ENCODE results near the gene NAA25.
"Not testable (repeated sequence)": the region's sequence is repeated elsewhere in the genome, so short reads cannot be mapped to it uniquely, and the experiment has no call there.

NAA25 gene

DNA sequence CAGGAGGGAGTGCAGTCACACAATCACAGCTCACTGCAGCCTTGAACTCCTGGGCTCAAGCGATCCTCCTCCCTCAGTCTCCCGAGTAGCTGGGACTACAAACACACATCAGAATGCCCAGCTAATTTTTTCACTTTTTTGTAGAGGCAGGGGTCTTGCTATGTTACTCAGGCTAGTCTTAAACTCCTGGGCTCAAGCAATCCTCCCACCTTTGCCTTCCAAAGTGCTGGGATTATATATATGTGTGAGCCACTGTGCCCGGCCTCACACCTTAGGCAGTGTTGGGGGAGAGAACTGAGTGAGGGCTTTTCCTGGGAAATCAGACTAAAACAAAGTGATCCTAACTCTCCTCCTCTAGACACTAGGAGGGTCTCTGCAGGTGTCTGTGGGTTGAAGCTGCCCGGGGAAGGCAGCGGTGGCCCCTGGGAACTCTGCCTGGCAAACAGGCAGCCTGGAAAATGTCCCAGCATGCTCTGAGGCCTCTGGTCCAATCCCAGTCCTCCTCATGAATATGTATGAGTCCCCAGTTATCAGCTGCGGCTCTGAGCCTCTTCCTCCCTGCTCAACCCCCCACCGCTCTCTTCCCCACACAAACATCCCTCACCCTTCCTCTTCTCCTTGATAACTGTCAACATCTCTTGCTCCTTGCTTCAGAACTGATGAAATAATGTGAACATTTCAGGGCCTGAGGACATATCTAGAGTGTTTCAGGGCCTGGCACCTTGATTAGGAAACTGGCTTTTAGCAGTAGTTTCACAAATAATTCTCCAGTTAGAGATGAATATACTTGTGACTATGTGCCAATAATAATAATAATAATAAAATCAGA is 7.9 kb upstream of the NAA25 start:
- peak; percentile 53 for DNase-seq

DNA sequence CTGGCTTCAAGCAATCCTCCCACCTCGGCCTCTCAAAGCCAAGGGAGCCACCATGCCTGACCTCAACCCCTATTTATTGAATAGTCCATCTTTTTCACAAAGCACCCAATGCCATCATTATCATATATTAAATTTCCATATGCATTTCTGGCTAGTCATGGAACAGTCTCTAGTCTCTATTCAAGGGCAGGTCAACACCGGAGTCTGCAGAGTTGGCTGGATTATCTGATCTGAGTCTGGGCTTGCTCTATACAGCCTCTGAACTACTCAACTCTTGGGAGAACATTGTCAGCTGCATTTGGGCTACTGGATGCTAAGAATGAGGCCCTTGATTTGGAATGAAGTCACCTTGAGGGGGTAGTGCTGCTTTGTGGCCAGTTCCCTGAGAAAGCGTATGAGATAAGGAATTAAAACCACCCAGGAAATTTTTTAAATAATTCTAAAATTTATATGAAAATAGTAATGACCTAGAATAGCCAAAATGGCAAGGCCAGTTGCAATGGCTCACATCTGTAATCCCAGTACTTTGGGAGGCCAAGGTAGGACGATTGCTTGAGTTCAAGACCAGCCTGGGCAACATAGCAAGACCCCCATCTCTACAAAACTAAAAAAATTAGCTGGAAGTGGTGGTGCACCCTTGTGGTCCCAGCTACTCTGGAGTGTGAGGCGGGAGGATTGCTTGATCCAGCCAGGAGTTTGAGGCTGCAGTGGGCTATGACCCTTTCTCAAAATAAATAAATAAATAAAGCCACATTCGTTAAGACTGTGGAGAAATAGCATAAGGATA is 6.9 kb upstream of the NAA25 start:
- no peak for DNase-seq

DNA sequence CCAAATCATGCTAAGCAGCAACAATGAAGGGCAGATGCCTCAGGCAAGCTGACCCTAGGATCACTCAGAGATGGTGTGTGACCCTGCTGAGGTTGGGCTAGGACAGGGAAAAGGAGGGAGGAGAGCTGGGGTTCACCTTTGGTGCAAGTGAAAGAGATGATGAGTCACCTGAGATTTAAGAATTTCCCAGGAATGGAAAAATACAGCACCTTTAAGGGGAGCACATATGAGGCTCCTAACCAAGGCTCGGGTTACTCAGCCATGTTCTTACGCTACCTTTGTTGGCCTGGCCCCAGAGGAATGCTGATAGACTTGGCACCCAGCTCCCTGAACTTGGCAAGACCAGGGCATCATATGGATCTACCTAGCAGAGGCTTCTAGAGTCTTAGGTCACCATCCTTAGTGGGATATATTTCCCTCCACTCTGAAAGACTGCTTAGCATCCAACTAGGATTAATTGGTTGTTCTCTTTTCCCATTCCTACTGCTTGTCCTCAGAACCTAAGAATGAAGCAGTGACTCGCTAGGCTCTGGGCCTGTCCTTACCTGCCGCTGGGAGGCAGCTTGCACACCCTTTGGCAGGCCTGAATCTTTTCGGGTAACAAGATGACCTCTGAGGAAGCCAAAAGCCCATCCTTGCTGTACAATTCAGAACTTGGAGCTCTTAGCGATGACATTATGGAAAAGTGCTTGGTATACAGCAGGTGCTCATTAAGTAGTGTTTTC is 4.0 kb upstream of the NAA25 start:
- DNase-seq, result no peak

DNA sequence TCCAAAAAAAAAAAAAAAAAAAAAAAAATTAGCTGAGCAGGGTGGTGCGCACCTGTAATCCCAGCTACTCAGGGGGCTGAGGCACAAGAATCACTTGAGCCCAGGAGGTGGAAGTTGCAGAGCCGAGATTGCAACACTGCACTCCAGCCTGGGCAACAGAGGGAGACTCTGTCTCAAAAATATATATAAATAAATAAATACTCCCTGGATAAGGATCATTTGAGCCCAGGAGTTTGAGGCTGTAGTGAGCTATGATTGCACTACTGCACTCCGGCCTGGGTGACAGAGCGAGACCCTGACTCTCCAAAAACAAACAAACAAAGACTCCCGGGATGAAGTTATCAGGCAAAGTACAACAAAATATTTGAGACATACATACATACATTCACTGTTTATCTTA is 3.3 kb upstream of the NAA25 start:
- DNase-seq, result no peak

DNA sequence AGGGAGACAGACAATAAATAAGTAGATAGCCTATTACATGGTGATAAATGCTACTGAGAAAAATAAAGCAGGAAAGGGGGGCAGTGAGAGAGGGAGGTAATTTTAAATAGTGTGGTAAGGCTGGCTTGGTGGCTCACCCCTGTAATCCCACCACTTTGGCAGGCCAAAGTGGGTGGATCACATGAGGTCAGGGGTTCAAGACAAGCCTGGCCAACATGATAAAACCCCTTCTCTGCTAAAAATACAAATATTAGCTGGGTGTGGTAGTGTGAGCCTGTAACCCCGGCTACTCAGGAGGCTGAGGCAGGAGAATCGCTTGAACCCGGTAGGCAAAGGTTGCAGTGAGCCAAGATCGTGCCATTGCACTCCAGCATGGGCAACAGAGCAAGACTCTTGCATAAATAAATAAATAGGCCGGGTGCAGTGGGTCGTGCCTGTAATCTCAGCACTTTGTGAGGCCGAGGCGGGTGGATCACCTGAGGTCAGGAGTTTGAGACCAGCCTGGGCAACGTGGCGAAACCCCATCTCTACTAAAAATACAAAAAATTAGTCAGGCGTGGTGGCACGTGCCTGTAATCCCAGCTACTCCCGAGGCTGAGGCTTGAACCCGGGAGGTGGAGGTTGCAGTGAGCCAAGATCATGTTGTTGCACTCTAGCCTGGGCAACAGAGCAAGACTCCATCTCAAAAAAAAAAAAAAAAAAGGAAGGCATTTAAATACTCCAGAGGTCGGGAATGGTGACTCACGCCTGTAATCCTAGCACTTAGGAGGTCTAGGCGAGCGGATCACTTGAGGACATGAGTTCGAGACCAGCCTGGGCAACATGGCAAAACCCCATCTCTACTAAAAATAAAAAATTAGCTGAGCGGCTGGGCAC is 2.4 kb upstream of the NAA25 start:
- not testable (repeated sequence) for DNase-seq

DNA sequence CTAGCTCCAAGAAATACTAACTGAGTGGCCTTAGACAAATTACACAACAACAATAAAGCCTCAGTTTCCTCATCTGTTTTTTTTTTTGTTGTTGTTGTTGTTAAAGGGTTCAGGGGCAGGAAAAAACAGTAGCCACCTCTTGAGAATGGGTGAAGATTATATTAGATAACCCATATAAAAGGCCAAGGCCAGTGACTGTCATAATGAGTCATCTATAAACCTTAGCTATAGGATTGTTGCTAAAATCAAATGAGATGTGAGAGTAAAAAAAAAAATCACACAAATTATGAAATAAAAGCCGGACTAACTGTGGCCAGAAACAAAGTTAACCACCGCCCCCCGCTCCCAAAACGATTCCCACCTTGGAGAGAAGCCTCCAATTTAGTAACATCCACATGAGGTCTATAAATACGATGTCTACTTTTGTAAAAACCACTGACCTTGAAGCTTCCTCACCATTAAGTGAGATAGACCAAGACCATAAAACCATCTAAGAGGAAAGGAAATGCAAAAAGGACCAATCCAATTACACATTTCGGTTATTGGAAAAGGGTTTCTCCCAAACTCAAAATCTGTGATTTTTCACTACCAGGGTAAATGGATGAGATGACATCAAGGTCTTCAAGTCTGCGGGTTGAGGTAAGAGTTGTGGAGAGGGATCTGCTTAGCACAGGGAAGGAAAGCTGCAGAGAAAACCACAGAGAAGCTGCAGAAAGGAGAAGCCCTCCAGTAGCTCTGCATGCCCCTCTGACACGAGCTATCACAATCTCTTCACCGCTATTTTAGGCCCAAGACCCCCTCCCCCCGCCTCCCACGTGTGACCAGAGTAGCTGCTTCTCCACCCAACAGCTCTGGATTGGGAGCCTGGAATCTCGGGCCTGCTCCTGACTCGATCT is 1.0 kb downstream of the NAA25 start:
- DNase-seq, result peak; percentile 28

DNA sequence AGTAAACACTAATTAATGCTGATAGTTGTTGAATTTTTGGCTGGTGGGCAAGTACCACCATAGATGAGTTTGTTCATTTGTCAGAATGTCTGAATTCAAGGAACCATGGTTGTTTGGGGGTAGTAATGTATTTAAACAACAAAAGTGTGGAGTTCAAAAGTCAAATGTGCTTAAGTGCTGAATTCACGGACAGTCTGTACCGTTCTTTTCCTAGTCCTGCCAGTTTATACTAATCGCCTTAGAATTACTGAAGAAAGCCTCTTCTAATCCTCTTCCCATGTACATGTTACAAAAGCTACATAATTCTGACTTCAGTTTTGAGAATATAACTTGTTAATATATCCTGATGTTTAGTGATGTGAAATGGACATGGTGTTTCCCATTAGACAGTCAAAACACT is 2.7 kb downstream of the NAA25 start:
- DNase-seq, result no peak

DNA sequence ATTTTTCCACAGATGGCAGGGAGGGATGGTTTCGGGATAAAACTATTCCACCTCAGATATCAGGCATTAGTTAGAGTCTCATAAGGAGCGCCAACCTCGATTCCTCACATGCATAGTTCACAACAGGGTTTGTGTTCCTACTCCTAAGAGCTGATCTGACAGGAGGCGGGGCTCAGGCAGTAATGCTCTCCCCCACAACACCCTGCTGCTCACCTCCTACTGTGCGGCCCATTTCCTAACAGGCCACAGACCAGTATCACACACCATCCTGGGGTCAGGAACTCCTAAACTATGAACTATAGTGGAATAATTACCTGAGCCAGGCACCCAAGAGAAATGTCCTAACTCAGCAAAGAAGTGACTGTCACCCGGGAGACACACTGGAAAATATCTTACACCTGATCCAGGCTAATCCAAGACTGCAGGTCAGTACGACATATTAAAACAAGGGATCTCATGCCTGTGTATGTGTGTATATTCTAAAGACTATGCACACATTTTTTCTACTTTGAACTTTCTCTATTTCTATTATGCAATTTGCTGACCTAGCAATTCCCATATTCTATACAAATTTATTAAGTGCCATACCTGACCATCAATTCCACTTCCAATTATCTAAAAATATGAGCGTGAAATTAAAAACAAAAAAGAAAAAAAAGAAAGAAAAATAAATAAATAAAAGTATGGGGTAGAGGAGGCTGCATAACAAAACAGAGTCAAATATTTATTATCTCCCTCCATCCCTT is 4.7 kb downstream of the NAA25 start:
- no peak for DNase-seq

DNA sequence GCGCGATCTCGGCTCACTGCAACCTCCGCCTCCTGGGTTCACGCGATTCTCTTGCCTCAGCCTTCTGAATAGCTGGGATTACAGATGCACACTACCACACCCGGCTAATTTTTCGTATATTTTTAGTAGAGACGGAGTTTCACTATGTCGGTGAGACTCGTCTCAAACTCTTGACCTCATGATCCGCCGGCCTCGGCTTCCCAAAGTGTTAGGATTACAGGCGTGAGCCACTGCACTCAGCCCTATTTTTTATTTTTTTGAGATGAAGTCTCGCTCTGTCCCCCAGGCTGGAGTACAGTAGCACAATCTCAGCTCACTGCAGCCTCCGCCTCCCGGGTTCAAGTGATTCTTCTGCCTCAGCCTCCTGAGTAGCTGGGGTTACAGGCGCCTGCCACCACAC is 5.8 kb downstream of the NAA25 start:
- DNase-seq, result not testable (repeated sequence)

DNA sequence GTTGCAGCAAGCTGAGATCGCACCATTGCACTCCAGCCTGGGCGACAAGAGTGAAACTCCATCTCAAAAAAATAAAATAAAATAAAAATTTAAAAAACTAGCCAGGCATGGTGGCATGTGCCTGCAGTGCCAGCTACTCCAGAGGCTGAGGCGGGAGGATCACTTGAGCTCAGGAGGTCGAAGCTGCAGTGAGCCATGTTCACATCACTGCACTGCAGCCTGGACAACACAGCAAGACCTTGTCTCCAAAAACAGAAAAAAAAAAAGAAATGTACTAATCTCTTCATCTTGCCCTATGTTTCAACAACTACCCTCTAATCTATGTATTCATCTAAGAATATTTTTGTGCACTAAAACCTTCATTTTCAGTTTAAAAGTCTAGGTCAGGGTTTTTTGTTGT is 6.5 kb downstream of the NAA25 start:
- no peak for DNase-seq

DNA sequence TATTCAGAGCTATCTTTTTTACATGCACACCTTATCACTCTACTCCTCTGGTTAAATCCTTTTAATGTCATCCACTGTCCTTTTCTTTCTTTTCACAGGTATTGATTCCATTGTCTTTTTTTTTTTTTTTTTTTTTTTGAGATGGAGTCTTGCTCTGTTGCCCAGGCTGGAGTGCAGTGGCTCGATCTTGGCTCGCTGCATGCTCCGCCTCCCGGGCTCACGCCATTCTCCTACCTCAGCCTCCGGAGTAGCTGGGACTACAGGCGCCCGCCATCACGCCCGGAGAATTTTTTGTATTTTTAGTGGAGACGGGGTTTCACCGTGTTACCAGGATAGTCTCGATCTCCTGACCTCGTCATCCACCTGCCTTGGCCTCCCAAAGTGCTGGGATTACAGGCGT is 8.1 kb downstream of the NAA25 start:
- DNase-seq, result not testable (repeated sequence)

DNA sequence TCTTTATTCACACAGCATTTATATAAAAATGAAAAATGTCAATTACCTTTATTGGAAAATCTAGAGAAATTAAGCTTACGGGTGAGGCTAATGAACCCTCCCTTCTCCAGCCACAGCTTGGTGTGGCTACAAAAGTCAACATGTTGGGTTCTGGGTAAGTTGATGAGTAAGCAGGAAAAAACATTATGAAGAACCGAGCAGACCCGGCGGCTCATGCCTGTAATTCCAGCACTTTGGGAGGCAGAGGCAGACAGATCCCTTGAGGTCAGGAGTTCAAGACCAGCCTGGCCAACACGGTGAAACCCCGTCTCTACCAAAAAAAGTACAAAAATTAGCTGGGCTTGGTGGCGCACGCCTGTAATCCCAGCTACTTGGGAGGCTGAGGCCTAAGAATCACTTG is 10.9 kb downstream of the NAA25 start:
- peak; percentile 29 for DNase-seq

DNA sequence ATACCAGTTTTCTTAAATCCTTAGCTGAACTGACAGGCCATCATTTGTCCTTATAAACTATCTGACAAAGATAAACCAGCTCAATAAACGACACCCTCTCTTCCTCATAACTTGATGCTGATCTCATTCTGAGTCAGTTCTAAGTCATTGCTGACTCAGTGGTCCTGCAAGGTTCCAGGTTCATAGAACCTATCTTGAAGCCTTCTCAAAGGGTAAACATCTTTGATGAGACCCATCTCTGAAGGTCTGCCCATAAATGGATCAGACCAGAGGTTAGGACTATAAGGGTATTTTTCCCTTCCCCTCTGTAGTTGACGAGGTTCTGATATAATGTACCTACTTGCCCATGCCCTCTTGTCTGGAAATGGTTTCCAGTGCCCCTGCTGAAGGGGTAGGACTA is 11.9 kb downstream of the NAA25 start:
- peak; percentile 86 for DNase-seq

DNA sequence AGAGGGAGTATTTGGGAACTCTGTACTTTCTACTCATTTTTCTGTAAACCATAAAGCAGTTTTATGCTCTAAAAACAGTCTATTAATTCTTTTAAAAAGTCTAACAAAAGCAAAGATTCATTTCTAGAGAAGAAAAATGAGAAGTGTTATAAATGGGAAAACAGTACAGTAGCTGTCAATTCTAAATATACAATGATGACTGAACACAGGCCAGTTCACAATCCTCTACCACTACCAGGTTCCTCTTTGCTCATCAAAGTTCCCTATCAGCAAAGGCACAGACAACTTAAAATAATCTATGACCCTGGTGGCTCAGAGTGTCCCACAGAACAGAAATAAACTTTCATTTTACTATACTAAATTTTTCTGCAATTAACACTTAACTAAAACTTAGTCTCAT is 12.5 kb downstream of the NAA25 start:
- no peak for DNase-seq

DNA sequence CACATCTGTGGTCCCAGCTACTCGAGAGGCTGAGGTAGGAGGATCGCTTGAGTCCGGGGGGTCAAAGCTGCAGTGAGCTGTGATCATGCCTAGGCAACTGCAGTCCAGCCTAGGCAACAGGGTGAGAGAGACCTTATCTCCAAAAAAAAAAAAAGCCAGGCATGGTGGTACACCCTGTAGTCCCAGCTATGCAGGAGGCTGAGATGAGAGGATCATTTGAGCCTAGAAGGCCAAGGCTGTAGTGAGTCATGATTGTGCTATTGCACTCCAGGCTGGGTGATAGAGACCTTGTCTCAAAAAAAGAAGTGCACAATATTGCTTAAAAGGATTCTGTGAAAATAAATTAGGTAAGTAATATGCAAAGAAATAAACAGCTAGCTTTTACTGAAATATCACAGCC is 17.0 kb downstream of the NAA25 start:
- no peak for DNase-seq

DNA sequence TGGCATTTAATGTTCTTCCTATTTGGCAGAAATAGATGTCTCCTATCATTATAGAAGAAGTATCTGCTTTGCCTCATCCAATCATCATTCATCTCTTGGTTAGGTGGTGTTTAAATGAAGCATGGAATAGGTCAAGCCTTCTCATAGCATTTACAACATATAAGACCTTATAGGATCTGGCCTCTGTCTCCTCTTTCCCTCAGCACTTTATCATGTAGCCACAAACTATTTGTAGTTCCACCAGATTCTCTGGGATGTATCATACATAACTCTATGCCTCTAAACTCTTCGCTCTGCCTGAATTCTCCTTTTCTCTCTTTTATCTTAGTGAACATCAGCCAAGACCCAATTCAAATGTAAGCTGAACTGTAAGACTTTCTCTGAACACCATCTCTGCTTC is 20.7 kb downstream of the NAA25 start:
- no peak for DNase-seq

DNA sequence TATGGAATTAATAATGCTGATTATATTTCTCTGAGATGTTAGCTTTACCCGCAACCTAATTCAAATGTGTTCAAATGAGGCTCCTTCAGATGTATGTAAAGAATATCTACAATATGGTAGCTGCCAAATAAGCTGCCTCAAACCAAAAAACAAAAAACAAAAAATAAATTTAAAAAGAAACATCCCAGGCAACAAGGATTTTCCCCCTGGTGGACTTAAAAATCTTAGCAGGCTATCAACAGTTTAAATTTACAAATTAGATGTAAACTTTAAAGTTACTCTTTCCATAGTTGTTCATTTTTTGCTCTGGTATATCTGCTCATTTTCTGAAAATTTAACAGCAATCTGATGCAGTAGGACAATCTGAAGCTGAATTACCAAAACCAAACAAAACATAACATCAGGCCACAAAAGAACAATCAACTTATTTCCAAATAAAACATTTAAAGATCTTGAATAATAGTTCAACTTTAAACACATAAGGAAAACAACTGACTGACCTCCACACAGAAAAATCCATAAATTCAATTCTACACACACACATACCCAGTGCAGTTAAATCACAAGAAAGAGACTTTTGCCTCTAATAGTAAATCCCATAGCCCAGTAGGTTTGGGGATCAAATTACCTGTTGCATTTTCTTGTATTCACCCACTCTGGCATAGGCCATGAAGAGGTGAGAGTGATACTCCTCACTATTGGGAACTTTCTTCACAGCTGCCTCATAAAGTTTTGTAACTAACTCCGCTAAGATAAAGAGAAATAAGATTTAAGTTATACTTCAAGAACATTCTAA is 21.3 kb downstream of the NAA25 start:
- no peak for DNase-seq

DNA sequence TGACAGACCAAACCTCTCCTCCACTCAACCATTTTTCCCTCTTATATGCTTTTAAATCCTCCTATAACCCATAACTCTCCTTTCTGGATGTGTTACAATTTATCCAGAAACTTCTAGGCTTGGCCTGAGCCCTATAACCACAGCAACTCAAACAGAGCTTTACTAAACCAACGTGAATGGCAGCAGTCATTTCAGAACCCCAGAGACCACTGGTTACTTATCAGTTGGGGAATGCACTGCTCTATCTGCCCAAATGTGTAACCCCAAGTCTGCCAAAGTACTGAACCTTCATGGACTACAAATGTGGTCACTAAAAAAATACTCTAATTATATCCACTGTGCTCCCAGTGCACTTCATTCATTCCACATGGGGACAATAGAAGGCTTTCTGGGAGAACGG is 42.0 kb downstream of the NAA25 start:
- DNase-seq, result no peak

DNA sequence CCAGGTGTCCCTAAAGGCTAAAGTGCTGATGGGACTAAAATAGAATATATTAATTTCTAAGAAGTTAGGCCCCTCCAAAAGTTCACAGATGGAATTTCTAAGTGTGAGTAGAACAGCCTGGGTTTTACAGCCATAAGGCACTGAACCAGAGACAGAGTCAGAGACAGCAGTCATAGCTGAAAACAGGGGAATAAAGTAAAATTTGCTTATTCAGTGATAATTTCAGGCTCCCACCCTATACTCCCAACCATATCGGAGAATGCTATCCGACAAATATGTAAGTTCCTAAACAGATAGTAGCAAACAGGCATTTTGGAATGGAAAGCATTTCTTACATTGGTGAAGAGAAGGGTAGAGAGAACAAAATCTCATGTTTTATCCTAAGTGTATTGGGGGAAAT is 45.3 kb downstream of the NAA25 start:
- DNase-seq, result no peak

DNA sequence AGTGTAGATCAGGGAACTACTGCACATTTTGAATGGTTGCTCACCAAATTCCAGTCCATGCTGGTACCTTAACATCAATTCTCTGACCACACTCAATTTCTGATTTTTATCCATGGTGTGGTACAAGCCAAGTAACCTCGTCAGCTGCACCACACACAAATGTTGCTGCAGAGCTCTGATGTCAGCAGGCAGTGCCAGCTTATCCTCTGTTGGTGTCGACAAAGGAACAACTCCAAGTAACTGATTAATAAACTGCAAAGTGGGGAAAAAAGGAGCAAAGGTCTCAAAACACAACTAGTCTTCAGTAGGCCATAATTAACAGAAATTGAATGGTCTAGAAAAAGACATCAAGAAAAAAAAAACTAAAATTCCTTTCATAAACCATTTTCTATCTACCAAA is 47.4 kb downstream of the NAA25 start:
- DNase-seq, result no peak
